GM12878 (cell line): ENCODE data around the gene CYB5R3. TPM values are rescaled to one million over a fixed set of nuclear protein-coding genes. Genes with fewer than 3 reads are reported as not detected.
"Not testable (repeated sequence)": the region's sequence is repeated elsewhere in the genome, so short reads cannot be mapped to it uniquely, and the experiment has no call there.

Experiments
- ATAC-seq: fragments of 200-7000 bp; cut with Tn5 transposase; 3 replicates; pipeline ENCODE4 v1.9.1; 2020; ENCODE audit warnings: mild to moderate bottlenecking, moderate library complexity
- BruUV-seq: library from RNA; stranded (reverse); fragments of 400-500 nt; replicated peaks from 2 replicates; lab custom pipeline; 2021; lab: Mats Ljungman, UMichigan
- CTCF ChIA-PET: fragments of 300-600 bp; sonication (Branson Sonifier 250); formaldehyde crosslinking; extraction: SDS; loops from one replicate; lab custom pipeline; 2021; ENCODE audit warnings: inconsistent platforms; lab: Yijun Ruan, JAX
- POLR2A ChIA-PET: fragments of 350-600 bp; formaldehyde crosslinking; extraction: SDS; loops from one replicate; lab custom pipeline; 2021; ENCODE audit warnings: inconsistent platforms; lab: Charles Lee
- RAD21 ChIA-PET: fragments of 300-600 bp; sonication (Branson Sonifier 250); formaldehyde crosslinking; loops from one replicate; lab custom pipeline; 2023; ENCODE audit warnings: antibody characterized with exemption; ENCODE audit not compliant: unreplicated experiment; lab: Charles Lee
- SMC1A ChIA-PET: fragments of 300-600 bp; sonication (Branson Sonifier 250); formaldehyde crosslinking; loops from one replicate; lab custom pipeline; 2023; ENCODE audit not compliant: unreplicated experiment, uncharacterized antibody; lab: Charles Lee
- DNase-seq: peaks from one replicate; pipeline ENCODE4 v3.0.0-alpha.2; 2011; ENCODE audit warnings: low read depth, low spot score
- FAIRE-seq: peaks from 3 replicates; lab custom pipeline; 2011; peaks lifted over from hg19 to GRCh38; lab: Jason Lieb, UNC
- H2AFZ ChIP-seq: 2 replicates; pipeline ENCODE4 v1.6.0; 2011; ENCODE audit warnings: low read depth, low read length, control low read depth; ENCODE audit not compliant: control insufficient read depth
- H3K27ac ChIP-seq: 2 replicates; pipeline ENCODE4 v1.5.1; 2011; ENCODE audit warnings: control low read depth; ENCODE audit not compliant: control insufficient read depth, insufficient read depth
- H3K27me3 ChIP-seq, 2 experiments: replicated peaks in 1 of 2; 2 replicates each; pipeline versions ENCODE4 v1.6.0 to v1.6.1; 2011; ENCODE audit warnings: low read length in 1 of 2; ENCODE audit not compliant: control insufficient read depth in 2 of 2, insufficient read depth in 2 of 2
- H3K36me3 ChIP-seq, 2 experiments: 2 replicates each; pipeline ENCODE4 v1.5.1; 2011; ENCODE audit warnings: low read length in 1 of 2; ENCODE audit not compliant: control insufficient read depth in 2 of 2, insufficient read depth in 2 of 2
- H3K4me1 ChIP-seq: 2 replicates; pipeline ENCODE4 v1.6.1; 2011; ENCODE audit warnings: mild to moderate bottlenecking, low read length, moderate library complexity, mixed read lengths; ENCODE audit not compliant: control insufficient read depth, insufficient read depth
- H3K4me2 ChIP-seq: 2 replicates; pipeline ENCODE4 v1.6.0; 2011; ENCODE audit warnings: control low read depth; ENCODE audit not compliant: control insufficient read depth, insufficient read depth
- H3K4me3 ChIP-seq: fragments of 200-600 bp; sonication (generic); 2 replicates; pipeline ENCODE4 v1.5.1; 2016
- H3K79me2 ChIP-seq: 2 replicates; pipeline ENCODE4 v1.6.0; 2011; ENCODE audit warnings: low read length; ENCODE audit not compliant: control insufficient read depth, insufficient read depth
- H3K9ac ChIP-seq: 2 replicates; pipeline ENCODE4 v1.8.0; 2011; ENCODE audit warnings: low read length, control low read depth, mixed read lengths; ENCODE audit not compliant: control insufficient read depth, insufficient read depth
- H3K9me3 ChIP-seq: replicated peaks from 3 replicates; pipeline ENCODE4 v1.5.1; 2011; ENCODE audit warnings: mild to moderate bottlenecking, low read length; ENCODE audit not compliant: control insufficient read depth, insufficient read depth
- H4K20me1 ChIP-seq: 2 replicates; pipeline ENCODE4 v1.6.0; 2011; ENCODE audit not compliant: control insufficient read depth, insufficient read depth
- ATF3 ChIP-seq: IDR thresholded peaks from 2 replicates; pipeline ENCODE4 v1.6.1; 2011; ENCODE audit warnings: low read depth, mild to moderate bottlenecking, low read length, moderate library complexity, borderline replicate concordance; ENCODE audit errors: extremely low read depth
- BRCA1 ChIP-seq: IDR thresholded peaks from 2 replicates; pipeline ENCODE4 v1.6.1; 2011; ENCODE audit warnings: low read depth, low read length, improper control_type of control experiment
- GATAD2B ChIP-seq: fragments of 450-650 bp; conservative IDR thresholded peaks from 2 replicates; pipeline ENCODE4 v1.6.1; 2017; ENCODE audit warnings: low read depth, mild to moderate bottlenecking, moderate library complexity
- MTA3 ChIP-seq: IDR thresholded peaks from 2 replicates; pipeline ENCODE4 v1.6.1; 2012; ENCODE audit warnings: low read length, inconsistent platforms, borderline replicate concordance
- MYB ChIP-seq: fragments of 150-350 bp; IDR thresholded peaks from 2 replicates; pipeline ENCODE4 v1.6.1; 2014; ENCODE audit warnings: mild to moderate bottlenecking, low read depth, low read length, borderline replicate concordance
- SKIL ChIP-seq: fragments of 450-650 bp; IDR thresholded peaks from 2 replicates; pipeline ENCODE4 v1.6.1; 2017; ENCODE audit warnings: mild to moderate bottlenecking, low read depth, inconsistent platforms; ENCODE audit not compliant: poor library complexity, severe bottlenecking
- SMAD1 ChIP-seq: fragments of 450-650 bp; IDR thresholded peaks from 2 replicates; pipeline ENCODE4 v1.6.1; 2018; ENCODE audit warnings: mild to moderate bottlenecking, low read depth; ENCODE audit not compliant: partially characterized antibody
- SMC3 ChIP-seq: IDR thresholded peaks from 2 replicates; pipeline ENCODE4 v1.6.1; 2011; ENCODE audit warnings: low read length, improper control_type of control experiment, borderline replicate concordance
- SP1 ChIP-seq: IDR thresholded peaks from one replicate; pipeline ENCODE4 v1.6.1; 2011; ENCODE audit warnings: low read depth, low read length
- STAT3 ChIP-seq: IDR thresholded peaks from 2 replicates; pipeline ENCODE4 v1.6.1; 2011; ENCODE audit warnings: low read depth, low read length, improper control_type of control experiment
- TCF12 ChIP-seq: IDR thresholded peaks from 2 replicates; pipeline ENCODE4 v1.6.1; 2011; ENCODE audit warnings: low read depth, mild to moderate bottlenecking, low read length
- ZBED1 ChIP-seq: IDR thresholded peaks from 2 replicates; pipeline ENCODE4 v1.6.1; 2016; ENCODE audit warnings: borderline replicate concordance
- ZNF384 ChIP-seq: IDR thresholded peaks from 2 replicates; pipeline ENCODE4 v1.6.1; 2012; ENCODE audit warnings: low read depth, mild to moderate bottlenecking, low read length, improper control_type of control experiment, borderline replicate concordance
- WGBS: methylation state at CpG from one replicate; pipeline ENCODE4 v1.1.6; 2016; ENCODE audit warnings: low lambda C conversion rate; ENCODE audit not compliant: insufficient replicate concordance, insufficient coverage; ENCODE audit errors: missing lambda C conversion rate; 5-methylcytosine and 5-hydroxymethylcytosine counted together
- in situ Hi-C: fragments of 300-500 bp; cut with MboI; formaldehyde crosslinking; loops from 9 replicates; pipeline ENCODE4 v1.14.3; 2018; ENCODE audit warnings: mixed read lengths
- intact Hi-C: fragments of 100-400 bp; cut with micrococcal nuclease; formaldehyde crosslinking; loops from one replicate; pipeline ENCODE4 v1.14.2; 2022; ENCODE audit not compliant: unreplicated experiment
- polyA plus RNA-seq, 11 experiments: library from polyadenylated mRNA; depleted of rRNA in 4 of 11; unstranded in 6 of 11; stranded (reverse) in 5 of 11; fragments of >200 nt; fragmentation: Nextera tagmentation in 4 of 11; fragmentation: Illumina TruSeq in 1 of 11; extraction: Ambion mirVana in 4 of 11; extraction: Trizol in 1 of 11; gene quantifications; 1 replicate in 1 of 11; 2 replicates in 10 of 11; pipeline versions ENCODE4 v1.2.1 to v1.2.3, GENCODE V29; 2011 to 2016; ENCODE audit warnings: inconsistent platforms in 2 of 11, missing spikeins in 2 of 11, low read depth in 1 of 11
- total RNA-seq, 4 experiments: library from RNA; depleted of rRNA in 3 of 4; stranded (reverse); fragments of >200 nt in 3 of 4; fragmentation: Illumina TruSeq in 1 of 4; extraction: Trizol in 1 of 4; gene quantifications; 2 replicates each; pipeline versions ENCODE4 v1.2.1 to v1.2.3, GENCODE V29; 2013 to 2021

Gene CYB5R3
- total and polyA plus RNA-seq, 10 of the 15 experiments (the other 5 are each of a cell fraction or from before 2014, with no cell fraction given) = 2.0 to 119 (median 67.8) TPM

GRCh38 chr22:42580040-42580439, 69.2 kb downstream of the CYB5R3 start:
- SMC1A ChIA-PET, H3K4me2 ChIP-seq, DNase-seq, ATAC-seq, BruUV-seq, POLR2A ChIA-PET, H3K27me3 ChIP-seq, H2AFZ ChIP-seq, H3K9ac ChIP-seq, in situ Hi-C loops, FAIRE-seq, H3K4me3 ChIP-seq, H3K9me3 ChIP-seq, H3K4me1 ChIP-seq, RAD21 ChIA-PET, CTCF ChIA-PET, H3K27ac ChIP-seq, intact Hi-C loops, H4K20me1 ChIP-seq: not testable (repeated sequence)
- WGBS = 87% methylated on average over 3 of the region's 4 CpGs
- Histone ChIP-seq H3K36me3 (peaks cover 3 to 18% of the 10 kb centered on the region in 2 experiments; a peak in 3 of 4 replicates), H3K79me2 (peaks cover 16% of the 10 kb centered on the region)

- no peak overlapping the region for H2AFZ ChIP-seq
- DNase-seq = no peak
- SMC1A ChIA-PET = no interaction called here
- in situ Hi-C loops = no loop called here
- WGBS = 93% methylated on average over 14 of the region's 15 CpGs
- H3K4me2 ChIP-seq = no peak overlapping the region
- no peak overlapping the region for H3K27ac ChIP-seq
- no peak overlapping the region for H3K4me3 ChIP-seq
- POLR2A ChIA-PET = no interaction called here
- RAD21 ChIA-PET = no interaction called here
- no peaks in the 10 kb centered on the region for H3K27me3 ChIP-seq
- no peaks in the 10 kb centered on the region for H4K20me1 ChIP-seq
- no TSS peak for BruUV-seq
- H3K9me3 ChIP-seq = no peaks in the 10 kb centered on the region
- peaks cover 0 to 8% of the 10 kb centered on the region in 2 experiments for H3K36me3 ChIP-seq
- no peak overlapping the region for H3K9ac ChIP-seq
- TF ChIP-seq MYB = no peak
- TF ChIP-seq ZBED1 = no peak
- no peak for TF ChIP-seq MTA3
- no peak for TF ChIP-seq BRCA1
- no peak for TF ChIP-seq SMC3
- no peak for TF ChIP-seq SMAD1
- TF ChIP-seq TCF12 = no peak
- TF ChIP-seq SP1 = no peak
- TF ChIP-seq SKIL = no peak
- TF ChIP-seq ATF3 = no peak
- no peak for TF ChIP-seq GATAD2B
- no peak for TF ChIP-seq STAT3
- TF ChIP-seq ZNF384 = no peak
- FAIRE-seq = no peak
- intact Hi-C loops = no loop called here
- H3K79me2 ChIP-seq = peaks cover 16% of the 10 kb centered on the region
- no peak for ATAC-seq
- CTCF ChIA-PET = no interaction called here
- H3K4me1 ChIP-seq = no peaks in the 10 kb centered on the region; the same call in 1 of the 2 replicates
These were observed 71.5 kb downstream of the CYB5R3 start for GRCh38 chr22:42577623-42578240.
